Mammary epithelial cell (primary cell): ENCODE results near the gene SRD5A1.

Experiments used
- EZH2 ChIP-seq: IDR thresholded peaks from 2 replicates; pipeline ENCODE4 v1.6.1; 2012; ENCODE audit warnings: low read length, inconsistent platforms, borderline replicate concordance
- TF ChIP-seq, protein P1 (sequence below), 2 donors: IDR thresholded peaks in 1 of 2; conservative IDR thresholded peaks in 1 of 2; 2 replicates each; pipeline ENCODE4 v1.5.1; 2011 to 2012; ENCODE audit warnings: inconsistent platforms in 2 of 2, low read length in 2 of 2, mild to moderate bottlenecking in 2 of 2, control low read depth in 1 of 2, low read depth in 1 of 2; ENCODE audit not compliant: insufficient read depth in 1 of 2; ENCODE audit errors: extremely low read depth in 1 of 2

DNA sequence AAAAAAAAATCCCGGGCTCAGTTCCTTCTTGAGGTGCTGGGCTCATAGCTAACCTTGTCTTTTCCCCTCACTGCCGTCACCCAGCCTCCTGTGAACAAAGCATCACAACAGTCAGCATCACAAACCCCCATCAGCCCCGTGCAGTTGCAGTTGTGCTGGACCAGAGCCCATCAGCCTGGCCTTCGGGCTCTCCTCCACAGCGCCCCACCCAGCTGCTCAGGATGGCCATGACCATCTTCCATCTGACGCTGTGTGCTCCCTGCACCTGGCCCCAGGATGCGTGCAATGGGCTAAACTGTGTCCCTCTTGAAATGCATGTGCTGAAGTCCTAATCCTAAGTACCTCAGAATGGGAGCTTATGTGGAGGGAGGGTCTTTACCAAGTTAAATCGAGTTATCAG is 48.5 kb upstream of the SRD5A1 start:
- TF ChIP-seq, protein P1, sequence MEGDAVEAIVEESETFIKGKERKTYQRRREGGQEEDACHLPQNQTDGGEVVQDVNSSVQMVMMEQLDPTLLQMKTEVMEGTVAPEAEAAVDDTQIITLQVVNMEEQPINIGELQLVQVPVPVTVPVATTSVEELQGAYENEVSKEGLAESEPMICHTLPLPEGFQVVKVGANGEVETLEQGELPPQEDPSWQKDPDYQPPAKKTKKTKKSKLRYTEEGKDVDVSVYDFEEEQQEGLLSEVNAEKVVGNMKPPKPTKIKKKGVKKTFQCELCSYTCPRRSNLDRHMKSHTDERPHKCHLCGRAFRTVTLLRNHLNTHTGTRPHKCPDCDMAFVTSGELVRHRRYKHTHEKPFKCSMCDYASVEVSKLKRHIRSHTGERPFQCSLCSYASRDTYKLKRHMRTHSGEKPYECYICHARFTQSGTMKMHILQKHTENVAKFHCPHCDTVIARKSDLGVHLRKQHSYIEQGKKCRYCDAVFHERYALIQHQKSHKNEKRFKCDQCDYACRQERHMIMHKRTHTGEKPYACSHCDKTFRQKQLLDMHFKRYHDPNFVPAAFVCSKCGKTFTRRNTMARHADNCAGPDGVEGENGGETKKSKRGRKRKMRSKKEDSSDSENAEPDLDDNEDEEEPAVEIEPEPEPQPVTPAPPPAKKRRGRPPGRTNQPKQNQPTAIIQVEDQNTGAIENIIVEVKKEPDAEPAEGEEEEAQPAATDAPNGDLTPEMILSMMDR (conservative IDR thresholded peaks at IDR 0.05 in 1 of 2, IDR thresholded peaks at IDR 0.05 in 1 of 2; ENCODE audit: extremely low read depth in 1 of 2, insufficient read depth in 1 of 2, low read depth in 1 of 2, low read length in 2 of 2): no peak
- TF ChIP-seq EZH2: no peak
